ENCODE data around the gene UTP14C.

The UTP14C gene

DNA sequence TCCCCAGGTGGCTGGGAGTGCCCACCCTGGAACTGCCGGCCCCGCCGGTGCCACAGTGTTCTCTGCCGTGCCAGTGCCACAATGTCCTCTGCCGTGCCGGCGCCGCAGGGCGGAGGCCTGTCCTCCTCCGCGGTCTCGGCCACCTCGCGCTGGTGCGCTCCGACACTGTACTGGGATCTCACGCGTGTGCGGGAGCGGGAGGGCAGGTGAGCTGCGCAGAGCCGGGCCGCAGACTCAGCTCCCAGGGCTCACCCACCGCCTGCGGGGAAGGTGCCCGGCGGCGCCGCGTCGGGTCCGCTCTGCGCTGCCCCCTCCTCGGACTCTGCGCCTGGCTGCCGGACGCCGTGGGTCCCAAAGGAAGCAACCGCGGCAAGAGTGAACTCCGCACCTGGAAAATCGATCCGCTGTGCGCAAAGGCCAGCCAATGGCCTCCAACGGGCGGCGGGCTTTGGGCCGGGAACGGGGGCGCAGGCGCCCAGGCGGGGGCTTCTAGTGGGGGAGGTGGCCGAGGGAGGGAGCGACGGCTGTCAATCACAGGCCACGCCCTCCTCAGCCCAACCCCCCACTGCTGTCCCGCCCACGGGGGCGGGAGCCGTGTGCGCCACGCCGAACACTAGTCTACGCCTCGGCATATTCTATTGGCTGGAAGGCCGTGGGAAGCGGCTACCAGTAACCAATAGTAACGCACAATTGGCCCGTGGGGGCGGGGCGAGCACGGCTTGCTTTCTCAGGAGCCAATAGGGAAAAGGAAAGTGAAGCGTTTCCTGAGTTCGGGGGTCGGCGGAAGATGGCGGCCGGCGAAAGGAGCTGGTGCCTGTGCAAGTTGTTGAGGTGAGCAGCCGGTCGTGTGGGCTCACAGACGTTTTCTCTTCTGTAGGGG, 12.6 kb upstream of the UTP14C start, which contains the start of gene ALG11:
ALG11 (plus strand) TSS at position 767 of the 880 bp plus-strand sequence; CDS start at position 788, 21 bp downstream.
- TF ChIP-seq, protein P1, sequence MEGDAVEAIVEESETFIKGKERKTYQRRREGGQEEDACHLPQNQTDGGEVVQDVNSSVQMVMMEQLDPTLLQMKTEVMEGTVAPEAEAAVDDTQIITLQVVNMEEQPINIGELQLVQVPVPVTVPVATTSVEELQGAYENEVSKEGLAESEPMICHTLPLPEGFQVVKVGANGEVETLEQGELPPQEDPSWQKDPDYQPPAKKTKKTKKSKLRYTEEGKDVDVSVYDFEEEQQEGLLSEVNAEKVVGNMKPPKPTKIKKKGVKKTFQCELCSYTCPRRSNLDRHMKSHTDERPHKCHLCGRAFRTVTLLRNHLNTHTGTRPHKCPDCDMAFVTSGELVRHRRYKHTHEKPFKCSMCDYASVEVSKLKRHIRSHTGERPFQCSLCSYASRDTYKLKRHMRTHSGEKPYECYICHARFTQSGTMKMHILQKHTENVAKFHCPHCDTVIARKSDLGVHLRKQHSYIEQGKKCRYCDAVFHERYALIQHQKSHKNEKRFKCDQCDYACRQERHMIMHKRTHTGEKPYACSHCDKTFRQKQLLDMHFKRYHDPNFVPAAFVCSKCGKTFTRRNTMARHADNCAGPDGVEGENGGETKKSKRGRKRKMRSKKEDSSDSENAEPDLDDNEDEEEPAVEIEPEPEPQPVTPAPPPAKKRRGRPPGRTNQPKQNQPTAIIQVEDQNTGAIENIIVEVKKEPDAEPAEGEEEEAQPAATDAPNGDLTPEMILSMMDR (IDR thresholded peaks at IDR 0.05; ENCODE audit: insufficient read depth, low read length, poor library complexity, severe bottlenecking), result no peak
- Histone ChIP-seq H3K4me3 (replicated peaks; ENCODE audit: low read depth, low read length) (peak within 1 kb of the TSS; percentile 98), H3K27me3 (replicated peaks; ENCODE audit: control insufficient read depth, insufficient read depth, low read length) (peaks cover 1% of the 10 kb centered on the region), H3K36me3 (ENCODE audit: control insufficient read depth, insufficient read depth, low read length) (no peaks in the 10 kb centered on the region)
- peak; percentile 97 for DNase-seq (ENCODE audit: extremely low read depth, insufficient read length)

DNA sequence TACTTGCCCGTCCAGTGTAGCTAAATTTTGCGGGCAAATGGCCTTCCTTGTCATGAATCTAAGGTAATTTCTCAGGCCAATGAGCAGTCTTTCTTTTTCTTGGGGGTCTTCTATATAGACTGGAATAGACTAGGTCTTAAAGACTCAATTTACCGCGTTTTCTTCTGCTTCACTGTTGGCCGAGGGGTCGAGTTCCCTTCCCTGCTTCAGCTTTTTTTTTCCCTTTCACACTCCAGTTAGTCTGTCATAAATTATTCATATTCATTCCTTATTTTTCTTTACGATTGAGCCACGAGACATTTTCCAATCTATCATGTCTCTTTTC, 12.0 kb upstream of the UTP14C start:
- TF ChIP-seq, protein P1 (IDR thresholded peaks at IDR 0.05; ENCODE audit: insufficient read depth, low read length, poor library complexity, severe bottlenecking), result no peak
- H3K27me3 ChIP-seq (replicated peaks; ENCODE audit: control insufficient read depth, insufficient read depth, low read length), result peaks cover 1% of the 10 kb centered on the region
- H3K36me3 ChIP-seq (ENCODE audit: control insufficient read depth, insufficient read depth, low read length), result no peaks in the 10 kb centered on the region
- H3K4me3 ChIP-seq (replicated peaks; ENCODE audit: low read depth, low read length), result peak overlapping the region; percentile 98
- no peak for DNase-seq (ENCODE audit: extremely low read depth, insufficient read length)

DNA sequence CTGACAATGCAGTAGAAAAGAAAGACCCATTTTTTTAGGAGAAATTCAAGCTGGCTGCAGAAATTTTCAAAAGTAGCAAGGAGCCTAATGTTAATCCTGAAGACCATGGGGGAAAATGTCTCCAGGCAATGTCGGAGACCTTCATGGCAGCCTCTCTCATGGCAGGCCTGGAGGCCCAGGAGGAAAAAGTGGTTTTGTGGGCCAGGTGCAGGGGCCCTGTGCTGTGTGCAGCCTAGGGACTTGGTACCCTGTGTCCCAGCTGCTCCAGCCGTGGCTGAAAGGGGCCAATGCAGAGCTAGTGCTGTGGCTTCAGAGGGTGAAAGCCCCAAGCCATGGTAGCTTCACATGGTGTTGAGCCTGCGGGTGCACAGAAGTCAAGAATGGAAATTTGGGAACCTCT, 8.2 kb upstream of the UTP14C start:
- no peak for DNase-seq (ENCODE audit: extremely low read depth, insufficient read length)
- Histone ChIP-seq H3K27me3 (replicated peaks; ENCODE audit: control insufficient read depth, insufficient read depth, low read length) (no peaks in the 10 kb centered on the region; the same call in 1 of the 2 replicates), H3K4me3 (replicated peaks; ENCODE audit: low read depth, low read length) (no peak overlapping the region), H3K36me3 (ENCODE audit: control insufficient read depth, insufficient read depth, low read length) (peaks cover 1% of the 10 kb centered on the region)
- TF ChIP-seq, protein P1 (IDR thresholded peaks at IDR 0.05; ENCODE audit: insufficient read depth, low read length, poor library complexity, severe bottlenecking), result no peak

DNA sequence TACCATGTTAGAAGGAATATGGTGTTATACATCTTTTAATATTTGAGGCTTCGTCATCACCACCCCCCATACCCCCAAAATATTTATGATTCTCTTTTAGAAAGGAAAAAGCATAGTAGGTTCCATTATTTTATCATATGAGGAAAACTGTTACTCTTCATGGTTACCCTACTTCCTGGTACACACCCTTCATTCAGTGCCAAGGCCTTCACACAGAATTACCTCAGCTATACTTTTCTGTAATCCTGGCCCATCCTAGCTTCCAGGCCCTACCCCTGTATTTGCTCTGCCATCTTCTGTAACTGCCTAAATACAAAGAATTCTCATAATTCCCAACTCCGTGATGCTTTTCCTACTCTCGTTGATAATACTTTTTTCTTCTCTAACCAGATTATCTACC, 4.3 kb upstream of the UTP14C start:
- DNase-seq (ENCODE audit: extremely low read depth, insufficient read length), result no peak
- Histone ChIP-seq H3K4me3 (replicated peaks; ENCODE audit: low read depth, low read length) (no peak overlapping the region), H3K36me3 (ENCODE audit: control insufficient read depth, insufficient read depth, low read length) (peaks cover 8% of the 10 kb centered on the region), H3K27me3 (replicated peaks; ENCODE audit: control insufficient read depth, insufficient read depth, low read length) (no peaks in the 10 kb centered on the region)
- TF ChIP-seq, protein P1 (IDR thresholded peaks at IDR 0.05; ENCODE audit: insufficient read depth, low read length, poor library complexity, severe bottlenecking), result no peak

DNA sequence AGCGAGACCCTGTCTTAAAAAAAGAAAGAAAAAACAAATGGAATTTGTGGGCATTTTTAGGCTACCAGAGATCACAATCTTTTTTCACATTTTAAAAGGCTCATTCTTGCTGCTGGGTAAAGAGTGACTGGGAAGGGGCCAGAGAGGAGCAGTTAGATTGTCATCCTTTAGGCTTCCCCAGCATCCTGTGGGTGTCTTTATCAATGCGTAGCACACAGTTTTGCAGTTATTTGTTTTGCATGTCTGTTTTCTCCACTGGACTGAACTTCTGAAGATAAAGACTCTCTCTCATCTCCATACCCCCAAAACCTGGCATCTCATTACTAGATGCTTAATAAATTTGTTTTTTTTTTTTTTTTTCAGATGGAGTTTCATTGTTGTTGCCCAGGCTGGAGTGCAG, 2.1 kb upstream of the UTP14C start:
- Histone ChIP-seq H3K27me3 (replicated peaks; ENCODE audit: control insufficient read depth, insufficient read depth, low read length) (no peaks in the 10 kb centered on the region), H3K4me3 (replicated peaks; ENCODE audit: low read depth, low read length) (no peak overlapping the region), H3K36me3 (ENCODE audit: control insufficient read depth, insufficient read depth, low read length) (peaks cover 16% of the 10 kb centered on the region)
- DNase-seq (ENCODE audit: extremely low read depth, insufficient read length), result no peak
- TF ChIP-seq, protein P1 (IDR thresholded peaks at IDR 0.05; ENCODE audit: insufficient read depth, low read length, poor library complexity, severe bottlenecking), result no peak
